HEK293 (cell line): ENCODE measurements around the gene ALS2CL.

Experiments used
- CTCF ChIA-PET: fragments of 350-600 bp; formaldehyde crosslinking; extraction: SDS; loops from one replicate; lab custom pipeline; 2021; ENCODE audit warnings: antibody characterized with exemption; lab: Yijun Ruan, JAX
- POLR2A ChIA-PET: fragments of 300-600 bp; formaldehyde crosslinking; extraction: SDS; loops from one replicate; lab custom pipeline; 2020; ENCODE audit warnings: antibody characterized with exemption, inconsistent platforms; lab: Yijun Ruan, JAX
- H3K27ac ChIP-seq: fragments of 200-500 bp; sonication (Bioruptor generic); 2 replicates; pipeline ENCODE4 v1.5.1; 2014; ENCODE audit warnings: low read depth, low read length, control low read depth, inconsistent platforms; ENCODE audit errors: extremely low read depth
- H3K36me3 ChIP-seq, 2 experiments: fragments of 200-500 bp in 1 of 2; sonication (Bioruptor generic) in 1 of 2; 1 replicate in 1 of 2; 2 replicates in 1 of 2; pipeline ENCODE4 v1.5.1; 2014 to 2017; ENCODE audit warnings: inconsistent platforms in 2 of 2, low read length in 2 of 2; ENCODE audit not compliant: control insufficient read depth in 2 of 2, insufficient read depth in 1 of 2
- H3K4me1 ChIP-seq: fragments of 200-500 bp; sonication (Bioruptor generic); 2 replicates; pipeline ENCODE4 v1.5.1; 2014; ENCODE audit warnings: mild to moderate bottlenecking, low read length, inconsistent platforms; ENCODE audit not compliant: control insufficient read depth, insufficient read depth
- H3K4me3 ChIP-seq: 2 replicates; pipeline ENCODE4 v1.5.1; 2011; ENCODE audit warnings: low read depth, mild to moderate bottlenecking, control low read depth, low read length, moderate library complexity
- H3K9me3 ChIP-seq: fragments of 200-500 bp; sonication (Bioruptor generic); 2 replicates; pipeline ENCODE4 v1.5.1; 2014; ENCODE audit warnings: low read depth, low read length, inconsistent platforms; ENCODE audit not compliant: control insufficient read depth, insufficient read depth
- FEZF1 ChIP-seq: fragments of 450-650 bp; formaldehyde crosslinking; IDR thresholded peaks from 2 replicates; pipeline ENCODE4 v1.5.1; 2016; ENCODE audit warnings: missing biosample characterization, missing genetic modification characterization
- GLIS1 ChIP-seq: fragments of 450-650 bp; formaldehyde crosslinking; IDR thresholded peaks from 2 replicates; pipeline ENCODE4 v1.5.1; 2016; ENCODE audit warnings: missing biosample characterization, missing genetic modification characterization
- SALL2 ChIP-seq: fragments of 450-650 bp; formaldehyde crosslinking; IDR thresholded peaks from 2 replicates; pipeline ENCODE4 v1.5.0; 2017; ENCODE audit warnings: missing biosample characterization, mild to moderate bottlenecking, missing genetic modification characterization, borderline replicate concordance
- SP2 ChIP-seq: fragments of 450-650 bp; formaldehyde crosslinking; IDR thresholded peaks from 2 replicates; pipeline ENCODE4 v1.5.1; 2016; ENCODE audit warnings: missing biosample characterization, missing genetic modification characterization
- ZFP3 ChIP-seq: fragments of 450-650 bp; formaldehyde crosslinking; IDR thresholded peaks from 2 replicates; pipeline ENCODE4 v1.5.1; 2016; ENCODE audit warnings: low read depth, missing biosample characterization, missing genetic modification characterization
- ZNF114 ChIP-seq: fragments of 450-650 bp; formaldehyde crosslinking; IDR thresholded peaks from 2 replicates; pipeline ENCODE4 v1.5.0; 2017; ENCODE audit warnings: missing biosample characterization, missing genetic modification characterization
- ZNF366 ChIP-seq: fragments of 450-650 bp; formaldehyde crosslinking; conservative IDR thresholded peaks from 2 replicates; pipeline ENCODE4 v1.5.1; 2016; ENCODE audit warnings: missing biosample characterization, missing genetic modification characterization
- ZNF394 ChIP-seq: fragments of 450-650 bp; formaldehyde crosslinking; IDR thresholded peaks from 2 replicates; pipeline ENCODE4 v1.5.1; 2016; ENCODE audit warnings: missing biosample characterization, missing genetic modification characterization, mild to moderate bottlenecking, moderate library complexity, borderline replicate concordance
- ZNF48 ChIP-seq: fragments of 450-650 bp; formaldehyde crosslinking; IDR thresholded peaks from 2 replicates; pipeline ENCODE4 v1.5.1; 2016; ENCODE audit warnings: missing biosample characterization, missing genetic modification characterization
- ZNF510 ChIP-seq: fragments of 450-650 bp; formaldehyde crosslinking; IDR thresholded peaks from 2 replicates; pipeline ENCODE4 v1.5.1; 2018; ENCODE audit warnings: mild to moderate bottlenecking, missing genetic modification characterization, missing biosample characterization; ENCODE audit not compliant: insufficient replicate concordance
- ZNF529 ChIP-seq: fragments of 450-650 bp; formaldehyde crosslinking; IDR thresholded peaks from 2 replicates; pipeline ENCODE4 v1.5.1; 2017; ENCODE audit warnings: missing genetic modification characterization, missing biosample characterization; ENCODE audit not compliant: insufficient replicate concordance
- ZNF558 ChIP-seq: fragments of 450-650 bp; formaldehyde crosslinking; IDR thresholded peaks from 2 replicates; pipeline ENCODE4 v1.5.1; 2016; ENCODE audit warnings: missing biosample characterization, missing genetic modification characterization
- ZNF560 ChIP-seq: fragments of 450-650 bp; formaldehyde crosslinking; IDR thresholded peaks from 2 replicates; pipeline ENCODE4 v1.5.1; 2017; ENCODE audit warnings: missing biosample characterization, missing genetic modification characterization, borderline replicate concordance
- ZNF600 ChIP-seq: fragments of 450-650 bp; formaldehyde crosslinking; IDR thresholded peaks from 2 replicates; pipeline ENCODE4 v1.5.1; 2016; ENCODE audit warnings: missing biosample characterization, missing genetic modification characterization
- ZNF626 ChIP-seq: fragments of 450-650 bp; sonication (Bioruptor Pico); formaldehyde crosslinking; IDR thresholded peaks from 2 replicates; pipeline ENCODE4 v1.5.1; 2018; ENCODE audit warnings: missing biosample characterization, missing genetic modification characterization, inconsistent platforms
- ZNF660 ChIP-seq: fragments of 450-650 bp; IDR thresholded peaks from 2 replicates; pipeline ENCODE4 v1.5.1; 2018; ENCODE audit warnings: missing biosample characterization, mild to moderate bottlenecking, missing genetic modification characterization
- ZNF777 ChIP-seq: fragments of 450-650 bp; formaldehyde crosslinking; IDR thresholded peaks from 2 replicates; pipeline ENCODE4 v1.5.1; 2017; ENCODE audit warnings: missing biosample characterization, missing genetic modification characterization, borderline replicate concordance
- ZNF843 ChIP-seq: fragments of 450-650 bp; formaldehyde crosslinking; IDR thresholded peaks from 2 replicates; pipeline ENCODE4 v1.5.1; 2016; ENCODE audit warnings: missing biosample characterization, missing genetic modification characterization
- TF ChIP-seq, protein P1 (sequence below): sonication (generic); formaldehyde crosslinking; IDR thresholded peaks from 2 replicates; pipeline ENCODE4 v1.8.1; 2022; ENCODE audit warnings: mild to moderate bottlenecking, moderate library complexity, missing genetic modification reagents
- TF ChIP-seq, protein P2 (sequence below): fragments of 450-650 bp; formaldehyde crosslinking; IDR thresholded peaks from 2 replicates; pipeline ENCODE4 v1.5.1; 2016; ENCODE audit warnings: missing biosample characterization, missing genetic modification characterization, borderline replicate concordance
- TF ChIP-seq, protein P3 (sequence below): fragments of 450-650 bp; formaldehyde crosslinking; IDR thresholded peaks from 2 replicates; pipeline ENCODE4 v1.5.0; 2017; ENCODE audit warnings: missing biosample characterization, missing genetic modification characterization, borderline replicate concordance
- TF ChIP-seq, protein P4 (sequence below): fragments of 450-650 bp; formaldehyde crosslinking; IDR thresholded peaks from 2 replicates; pipeline ENCODE4 v1.5.1; 2017; ENCODE audit warnings: missing biosample characterization, missing genetic modification characterization
- TF ChIP-seq, protein P5 (sequence below): fragments of 450-650 bp; formaldehyde crosslinking; IDR thresholded peaks from 2 replicates; pipeline ENCODE4 v1.5.1; 2016; ENCODE audit warnings: missing biosample characterization, missing genetic modification characterization

Gene ALS2CL

DNA sequence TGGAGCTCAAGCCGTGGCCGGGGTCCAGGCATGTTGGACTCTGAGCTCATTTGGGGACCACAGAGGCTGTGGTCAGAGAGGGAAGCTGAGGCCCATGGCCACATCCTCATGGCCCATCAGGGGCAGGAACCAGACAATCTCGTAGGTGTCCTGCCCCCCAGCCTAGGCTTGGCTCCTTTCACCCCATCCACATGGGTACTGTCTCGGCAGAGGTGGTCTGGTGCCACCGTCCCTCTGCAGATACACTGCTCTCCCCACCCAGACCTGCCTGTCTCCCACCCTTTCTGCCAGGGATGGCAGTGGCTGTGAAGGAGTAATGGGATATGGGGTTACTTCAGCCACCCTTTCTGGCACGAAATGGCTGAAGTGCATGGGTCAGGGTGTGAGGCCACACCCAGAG lies 16.2 kb upstream of the ALS2CL start (continued):
- TF ChIP-seq ZNF114 (tag by site-specific recombination) = no peak
- TF ChIP-seq, protein P1, sequence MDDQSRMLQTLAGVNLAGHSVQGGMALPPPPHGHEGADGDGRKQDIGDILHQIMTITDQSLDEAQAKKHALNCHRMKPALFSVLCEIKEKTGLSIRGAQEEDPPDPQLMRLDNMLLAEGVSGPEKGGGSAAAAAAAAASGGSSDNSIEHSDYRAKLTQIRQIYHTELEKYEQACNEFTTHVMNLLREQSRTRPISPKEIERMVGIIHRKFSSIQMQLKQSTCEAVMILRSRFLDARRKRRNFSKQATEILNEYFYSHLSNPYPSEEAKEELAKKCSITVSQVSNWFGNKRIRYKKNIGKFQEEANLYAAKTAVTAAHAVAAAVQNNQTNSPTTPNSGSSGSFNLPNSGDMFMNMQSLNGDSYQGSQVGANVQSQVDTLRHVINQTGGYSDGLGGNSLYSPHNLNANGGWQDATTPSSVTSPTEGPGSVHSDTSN (CRISPR knock-in tag) = no peak
- no peak for TF ChIP-seq ZNF510
- TF ChIP-seq GLIS1 (tag by site-specific recombination) = no peak

DNA sequence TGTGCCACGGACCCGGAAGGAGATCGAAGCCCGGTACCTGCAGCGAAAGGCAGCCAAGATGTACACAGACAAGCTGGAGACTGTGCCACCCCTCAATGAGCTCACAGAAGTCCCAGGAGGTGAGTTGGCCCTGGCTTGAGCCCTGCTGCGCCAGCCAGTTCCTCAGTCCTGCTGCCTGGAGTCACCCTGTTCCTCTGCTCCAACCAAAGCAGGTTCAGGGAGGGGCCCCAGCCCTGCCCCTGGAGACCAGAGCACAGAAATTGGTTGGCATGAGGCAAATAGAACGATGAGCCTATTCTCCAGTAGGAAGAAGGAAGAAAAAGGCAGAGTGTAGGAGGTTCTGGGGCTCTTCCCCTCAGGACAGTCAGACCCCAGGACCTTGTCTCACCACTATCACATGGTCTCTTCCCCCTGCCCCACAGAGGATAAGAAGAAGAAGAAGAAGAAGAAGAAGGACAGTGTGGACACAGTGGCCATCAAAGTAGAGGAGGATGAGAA lies 15.7 kb upstream of the ALS2CL start:
- ChIA-PET CTCF (interaction anchor here (1.0 to 1.3 kb wide), 2 partner anchors 181 to 221 kb away, joined by 7 to 8 read pairs; no protein-coding TSS in a partner anchor), POLR2A (no interaction called here)
- no peaks in the 10 kb centered on the region for H3K36me3 ChIP-seq
- no peaks in the 10 kb centered on the region for H3K9me3 ChIP-seq
- no peaks in the 10 kb centered on the region for H3K4me1 ChIP-seq
- H3K27ac ChIP-seq = no peak overlapping the region
- no peak overlapping the region for H3K4me3 ChIP-seq
- TF ChIP-seq FEZF1 (tag by site-specific recombination) (no peak), ZNF366 (no peak), ZNF626 (tag by site-specific recombination) (no peak), SP2 (no peak), ZNF558 (no peak), ZNF660 (tag by site-specific recombination) (no peak), ZNF600 (tag by site-specific recombination) (no peak), ZNF777 (tag by site-specific recombination) (no peak), ZNF843 (tag by site-specific recombination) (no peak), ZNF48 (tag by site-specific recombination) (no peak), ZFP3 (no peak), ZNF560 (no peak), ZNF394 (tag by site-specific recombination) (no peak), SALL2 (tag by site-specific recombination) (no peak), ZNF529 (tag by site-specific recombination) (no peak)
- TF ChIP-seq, protein P2, sequence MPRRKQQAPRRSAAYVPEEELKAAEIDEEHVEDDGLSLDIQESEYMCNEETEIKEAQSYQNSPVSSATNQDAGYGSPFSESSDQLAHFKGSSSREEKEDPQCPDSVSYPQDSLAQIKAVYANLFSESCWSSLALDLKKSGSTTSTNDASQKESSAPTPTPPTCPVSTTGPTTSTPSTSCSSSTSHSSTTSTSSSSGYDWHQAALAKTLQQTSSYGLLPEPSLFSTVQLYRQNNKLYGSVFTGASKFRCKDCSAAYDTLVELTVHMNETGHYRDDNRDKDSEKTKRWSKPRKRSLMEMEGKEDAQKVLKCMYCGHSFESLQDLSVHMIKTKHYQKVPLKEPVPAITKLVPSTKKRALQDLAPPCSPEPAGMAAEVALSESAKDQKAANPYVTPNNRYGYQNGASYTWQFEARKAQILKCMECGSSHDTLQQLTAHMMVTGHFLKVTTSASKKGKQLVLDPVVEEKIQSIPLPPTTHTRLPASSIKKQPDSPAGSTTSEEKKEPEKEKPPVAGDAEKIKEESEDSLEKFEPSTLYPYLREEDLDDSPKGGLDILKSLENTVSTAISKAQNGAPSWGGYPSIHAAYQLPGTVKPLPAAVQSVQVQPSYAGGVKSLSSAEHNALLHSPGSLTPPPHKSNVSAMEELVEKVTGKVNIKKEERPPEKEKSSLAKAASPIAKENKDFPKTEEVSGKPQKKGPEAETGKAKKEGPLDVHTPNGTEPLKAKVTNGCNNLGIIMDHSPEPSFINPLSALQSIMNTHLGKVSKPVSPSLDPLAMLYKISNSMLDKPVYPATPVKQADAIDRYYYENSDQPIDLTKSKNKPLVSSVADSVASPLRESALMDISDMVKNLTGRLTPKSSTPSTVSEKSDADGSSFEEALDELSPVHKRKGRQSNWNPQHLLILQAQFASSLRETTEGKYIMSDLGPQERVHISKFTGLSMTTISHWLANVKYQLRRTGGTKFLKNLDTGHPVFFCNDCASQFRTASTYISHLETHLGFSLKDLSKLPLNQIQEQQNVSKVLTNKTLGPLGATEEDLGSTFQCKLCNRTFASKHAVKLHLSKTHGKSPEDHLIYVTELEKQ = no peak
- TF ChIP-seq, protein P3, sequence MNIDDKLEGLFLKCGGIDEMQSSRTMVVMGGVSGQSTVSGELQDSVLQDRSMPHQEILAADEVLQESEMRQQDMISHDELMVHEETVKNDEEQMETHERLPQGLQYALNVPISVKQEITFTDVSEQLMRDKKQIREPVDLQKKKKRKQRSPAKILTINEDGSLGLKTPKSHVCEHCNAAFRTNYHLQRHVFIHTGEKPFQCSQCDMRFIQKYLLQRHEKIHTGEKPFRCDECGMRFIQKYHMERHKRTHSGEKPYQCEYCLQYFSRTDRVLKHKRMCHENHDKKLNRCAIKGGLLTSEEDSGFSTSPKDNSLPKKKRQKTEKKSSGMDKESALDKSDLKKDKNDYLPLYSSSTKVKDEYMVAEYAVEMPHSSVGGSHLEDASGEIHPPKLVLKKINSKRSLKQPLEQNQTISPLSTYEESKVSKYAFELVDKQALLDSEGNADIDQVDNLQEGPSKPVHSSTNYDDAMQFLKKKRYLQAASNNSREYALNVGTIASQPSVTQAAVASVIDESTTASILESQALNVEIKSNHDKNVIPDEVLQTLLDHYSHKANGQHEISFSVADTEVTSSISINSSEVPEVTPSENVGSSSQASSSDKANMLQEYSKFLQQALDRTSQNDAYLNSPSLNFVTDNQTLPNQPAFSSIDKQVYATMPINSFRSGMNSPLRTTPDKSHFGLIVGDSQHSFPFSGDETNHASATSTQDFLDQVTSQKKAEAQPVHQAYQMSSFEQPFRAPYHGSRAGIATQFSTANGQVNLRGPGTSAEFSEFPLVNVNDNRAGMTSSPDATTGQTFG (tag by site-specific recombination) = no peak
- TF ChIP-seq, protein P4, sequence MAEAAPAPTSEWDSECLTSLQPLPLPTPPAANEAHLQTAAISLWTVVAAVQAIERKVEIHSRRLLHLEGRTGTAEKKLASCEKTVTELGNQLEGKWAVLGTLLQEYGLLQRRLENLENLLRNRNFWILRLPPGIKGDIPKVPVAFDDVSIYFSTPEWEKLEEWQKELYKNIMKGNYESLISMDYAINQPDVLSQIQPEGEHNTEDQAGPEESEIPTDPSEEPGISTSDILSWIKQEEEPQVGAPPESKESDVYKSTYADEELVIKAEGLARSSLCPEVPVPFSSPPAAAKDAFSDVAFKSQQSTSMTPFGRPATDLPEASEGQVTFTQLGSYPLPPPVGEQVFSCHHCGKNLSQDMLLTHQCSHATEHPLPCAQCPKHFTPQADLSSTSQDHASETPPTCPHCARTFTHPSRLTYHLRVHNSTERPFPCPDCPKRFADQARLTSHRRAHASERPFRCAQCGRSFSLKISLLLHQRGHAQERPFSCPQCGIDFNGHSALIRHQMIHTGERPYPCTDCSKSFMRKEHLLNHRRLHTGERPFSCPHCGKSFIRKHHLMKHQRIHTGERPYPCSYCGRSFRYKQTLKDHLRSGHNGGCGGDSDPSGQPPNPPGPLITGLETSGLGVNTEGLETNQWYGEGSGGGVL = no peak
- TF ChIP-seq, protein P5, sequence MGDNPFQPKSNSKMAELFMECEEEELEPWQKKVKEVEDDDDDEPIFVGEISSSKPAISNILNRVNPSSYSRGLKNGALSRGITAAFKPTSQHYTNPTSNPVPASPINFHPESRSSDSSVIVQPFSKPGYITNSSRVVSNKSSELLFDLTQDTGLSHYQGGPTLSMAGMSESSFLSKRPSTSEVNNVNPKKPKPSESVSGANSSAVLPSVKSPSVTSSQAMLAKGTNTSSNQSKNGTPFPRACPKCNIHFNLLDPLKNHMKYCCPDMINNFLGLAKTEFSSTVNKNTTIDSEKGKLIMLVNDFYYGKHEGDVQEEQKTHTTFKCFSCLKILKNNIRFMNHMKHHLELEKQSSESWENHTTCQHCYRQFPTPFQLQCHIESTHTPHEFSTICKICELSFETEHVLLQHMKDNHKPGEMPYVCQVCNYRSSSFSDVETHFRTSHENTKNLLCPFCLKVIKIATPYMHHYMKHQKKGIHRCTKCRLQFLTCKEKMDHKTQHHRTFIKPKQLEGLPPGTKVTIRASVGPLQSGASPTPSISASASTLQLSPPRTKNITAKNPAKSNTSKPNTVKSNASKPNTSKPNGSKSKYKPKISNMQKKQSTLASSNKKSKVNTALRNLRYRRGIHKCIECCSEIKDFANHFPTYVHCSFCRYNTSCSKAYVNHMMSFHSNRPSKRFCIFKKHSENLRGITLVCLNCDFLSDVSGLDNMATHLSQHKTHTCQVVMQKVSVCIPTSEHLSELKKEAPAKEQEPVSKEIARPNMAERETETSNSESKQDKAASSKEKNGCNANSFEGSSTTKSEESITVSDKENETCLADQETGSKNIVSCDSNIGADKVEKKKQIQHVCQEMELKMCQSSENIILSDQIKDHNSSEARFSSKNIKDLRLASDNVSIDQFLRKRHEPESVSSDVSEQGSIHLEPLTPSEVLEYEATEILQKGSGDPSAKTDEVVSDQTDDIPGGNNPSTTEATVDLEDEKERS (tag by site-specific recombination) = no peak
